GM06990 (cell line): ENCODE results near the gene PTGR3.

Experiments
- DNase-seq: peaks from one replicate; pipeline ENCODE4 v3.0.0-alpha.2; 2011; ENCODE audit not compliant: insufficient read length; ENCODE audit errors: extremely low read depth
- H3K27me3 ChIP-seq: replicated peaks from 2 replicates; pipeline ENCODE4 v1.6.0; 2011; ENCODE audit warnings: low read length; ENCODE audit not compliant: control insufficient read depth, insufficient read depth
- H3K36me3 ChIP-seq: 2 replicates; pipeline ENCODE4 v1.5.1; 2011; ENCODE audit warnings: low read length; ENCODE audit not compliant: control insufficient read depth, insufficient read depth
- H3K4me3 ChIP-seq: replicated peaks from 2 replicates; pipeline ENCODE4 v1.5.1; 2011; ENCODE audit warnings: low read depth, mild to moderate bottlenecking, control low read depth, low read length
- CTCF ChIP-seq: IDR thresholded peaks from 2 replicates; pipeline ENCODE4 v1.5.1; 2011; ENCODE audit warnings: low read length, control low read depth, mild to moderate bottlenecking, inconsistent platforms; ENCODE audit not compliant: insufficient read depth, poor library complexity, severe bottlenecking

PTGR3 gene

GRCh38 chr18:75248426-75249174, 39.7 kb upstream of the PTGR3 start:
- TF ChIP-seq CTCF, result no peak
- no peaks in the 10 kb centered on the region for H3K27me3 ChIP-seq
- H3K36me3 ChIP-seq, result no peaks in the 10 kb centered on the region
- H3K4me3 ChIP-seq, result no peak overlapping the region; the same call in none of the 2 replicates
- DNase-seq, result no peak

- Histone ChIP-seq H3K4me3 (peak overlapping the region; percentile 43), H3K27me3 (no peaks in the 10 kb centered on the region), H3K36me3 (no peaks in the 10 kb centered on the region)
- DNase-seq, result no peak
- TF ChIP-seq CTCF, result no peak
Measured at GRCh38 chr18:75247611-75248421, 38.9 kb upstream of the PTGR3 start.

GRCh38 chr18:75246721-75247610, 38.0 kb upstream of the PTGR3 start:
- Histone ChIP-seq H3K27me3 (no peaks in the 10 kb centered on the region), H3K4me3 (peak overlapping the region; percentile 43), H3K36me3 (no peaks in the 10 kb centered on the region)
- no peak for DNase-seq
- no peak for TF ChIP-seq CTCF

- TF ChIP-seq CTCF, result peak; percentile 26
- Histone ChIP-seq H3K27me3 (no peaks in the 10 kb centered on the region), H3K4me3 (no peak overlapping the region), H3K36me3 (no peaks in the 10 kb centered on the region)
- DNase-seq, result no peak
Measured at GRCh38 chr18:75244351-75245313, 35.7 kb upstream of the PTGR3 start.

- H3K27me3 ChIP-seq, result no peaks in the 10 kb centered on the region
- DNase-seq, result no peak
- no peak for TF ChIP-seq CTCF
- H3K36me3 ChIP-seq, result no peaks in the 10 kb centered on the region
- H3K4me3 ChIP-seq, result no peak overlapping the region
Measured at GRCh38 chr18:75241705-75242104, 32.8 kb upstream of the PTGR3 start.
